Right lung (tissue), 5 donors: ENCODE measurements around the gene SLC25A21. TPM values are rescaled to one million over a fixed set of nuclear protein-coding genes. Genes with fewer than 3 reads are reported as not detected.
A peak's percentile ranks its signal among the peaks of the same experiment; 100 is the strongest.

Experiments
- DNase-seq, 2 donors: peaks; one replicate each; pipeline ENCODE4 v3.0.0-alpha.2; 2013
- polyA plus RNA-seq, 5 donors: library from polyadenylated mRNA; unstranded; fragments of 120-200 nt; gene quantifications; one replicate each; pipeline versions ENCODE4 v1.2.1 to v1.2.3, GENCODE V29; 2013; ENCODE audit warnings: inconsistent platforms in 1 of 5, low replicate concordance in 1 of 5; ENCODE audit not compliant: insufficient read length in 5 of 5, insufficient read depth in 1 of 5

The SLC25A21 gene
- polyA plus RNA-seq, 5 donors, result 1.5 to 3.1 (median 2.7) TPM

- no peak for DNase-seq
Observed at GRCh38 chr14:36663404-36664321, 508.7 kb downstream of the SLC25A21 start.

- DNase-seq, result no peak
Observed at GRCh38 chr14:36662543-36663403, 509.6 kb downstream of the SLC25A21 start.

- no peak for DNase-seq
Observed at GRCh38 chr14:36662258-36662542, 510.2 kb downstream of the SLC25A21 start.

GRCh38 chr14:36661506-36662257 lies 510.7 kb downstream of the SLC25A21 start, which contains the start of gene PAX9:
TSS of gene PAX9 (plus strand) at chr14:36661860. CDS start at chr14:36662090, 230 bp downstream.
- peak; percentile 70 to 75 for DNase-seq

- no peak for DNase-seq
Observed at GRCh38 chr14:36660736-36661505, 511.5 kb downstream of the SLC25A21 start.

GRCh38 chr14:36659822-36660735 lies 512.3 kb downstream of the SLC25A21 start:
- no peak for DNase-seq

GRCh38 chr14:36659010-36659821 lies 513.2 kb downstream of the SLC25A21 start:
- no peak for DNase-seq

- no peak for DNase-seq
Observed at GRCh38 chr14:36658123-36659009, 514.0 kb downstream of the SLC25A21 start.

- no peak for DNase-seq
Observed at GRCh38 chr14:36657399-36658122, 514.8 kb downstream of the SLC25A21 start.

- DNase-seq, result no peak
Observed at GRCh38 chr14:36656687-36657398, 515.6 kb downstream of the SLC25A21 start.

GRCh38 chr14:36655963-36656686 lies 516.3 kb downstream of the SLC25A21 start:
- no peak for DNase-seq

GRCh38 chr14:36655571-36655962 lies 516.8 kb downstream of the SLC25A21 start:
- DNase-seq, result no peak

GRCh38 chr14:36654794-36655381 lies 517.5 kb downstream of the SLC25A21 start:
- DNase-seq, result no peak

GRCh38 chr14:36653962-36654793 lies 518.2 kb downstream of the SLC25A21 start:
- no peak for DNase-seq

GRCh38 chr14:36653413-36653812 lies 519.0 kb downstream of the SLC25A21 start:
- no peak for DNase-seq
